ENCODE data around the gene C4orf33.

DNA sequence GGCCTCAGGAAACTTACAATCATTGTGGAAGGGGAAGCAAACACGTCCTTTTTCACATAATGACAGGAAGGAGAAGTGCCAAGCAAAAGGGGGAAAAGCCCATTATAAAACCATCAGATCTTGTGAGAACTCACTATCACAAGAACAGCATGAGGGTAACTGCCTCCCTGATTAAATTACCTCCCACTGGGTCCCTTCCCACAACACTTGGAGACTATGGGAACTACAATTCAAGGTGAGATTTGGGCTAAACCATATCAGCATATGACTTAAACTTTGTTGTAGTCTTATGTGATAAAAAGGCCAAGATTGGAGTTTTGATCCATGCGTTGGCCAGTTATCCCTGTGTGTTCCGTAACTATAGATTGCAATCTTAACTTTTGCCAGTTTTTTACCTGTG, 68.3 kb downstream of the C4orf33 start:
- TF ChIP-seq POLR2A (IDR thresholded peaks at IDR 0.05; ENCODE audit: low read length), result no peak
- no peak for TF ChIP-seq GATA1 (IDR thresholded peaks at IDR 0.05; ENCODE audit: low read depth, low read length)
